MG63 (cell line): Measurements from ENCODE around the gene CD28. TPM values are rescaled to one million over a fixed set of nuclear protein-coding genes. Genes with fewer than 3 reads are reported as not detected.
"Not testable (repeated sequence)": the region's sequence is repeated elsewhere in the genome, so short reads cannot be mapped to it uniquely, and the experiment has no call there.

ENCODE experiments used
- DNase-seq: peaks from one replicate; pipeline ENCODE4 v3.0.0-alpha.2; 2020
- H3K27me3 ChIP-seq: fragments of 250-450 bp; sonication (Bioruptor Pico); 2 replicates; pipeline ENCODE4 v1.5.1; 2020; ENCODE audit warnings: mild to moderate bottlenecking, moderate library complexity
- H3K36me3 ChIP-seq: fragments of 250-450 bp; sonication (Bioruptor Pico); 2 replicates; pipeline ENCODE4 v1.5.1; 2020; ENCODE audit warnings: mild to moderate bottlenecking, moderate library complexity
- H3K4me3 ChIP-seq: fragments of 250-450 bp; sonication (Bioruptor Pico); 2 replicates; pipeline ENCODE4 v1.5.1; 2020; ENCODE audit warnings: mild to moderate bottlenecking, moderate library complexity
- H3K9me3 ChIP-seq: fragments of 250-450 bp; sonication (Bioruptor Pico); 2 replicates; pipeline ENCODE4 v1.5.1; 2020; ENCODE audit warnings: mild to moderate bottlenecking, moderate library complexity
- total RNA-seq: library from RNA; depleted of rRNA; stranded (reverse); fragments of >200 nt; shearing (Covaris generic); gene quantifications from 2 replicates; pipeline ENCODE4 v1.2.3, GENCODE V29; 2014; ENCODE audit warnings: low replicate concordance

The CD28 gene
- total RNA-seq, 1 experiment from 2014 or later: 0.10 TPM

- no peak for DNase-seq
- H3K36me3 ChIP-seq: no peaks in the 10 kb centered on the region
- no peaks in the 10 kb centered on the region for H3K27me3 ChIP-seq
- H3K4me3 ChIP-seq: no peak overlapping the region
- peaks cover 14% of the 10 kb centered on the region for H3K9me3 ChIP-seq
Observed at GRCh38 chr2:203751685-203752271, 45.3 kb downstream of the CD28 start.

GRCh38 chr2:203756161-203756560 lies 49.7 kb downstream of the CD28 start:
- H3K4me3 ChIP-seq: no peak overlapping the region
- no peaks in the 10 kb centered on the region for H3K27me3 ChIP-seq
- H3K36me3 ChIP-seq: no peaks in the 10 kb centered on the region
- H3K9me3 ChIP-seq: peaks cover 18% of the 10 kb centered on the region
- DNase-seq: no peak

GRCh38 chr2:203758841-203759689 lies 52.6 kb downstream of the CD28 start:
- Histone ChIP-seq H3K9me3 (peaks cover 16% of the 10 kb centered on the region), H3K27me3 (no peaks in the 10 kb centered on the region), H3K4me3 (no peak overlapping the region), H3K36me3 (no peaks in the 10 kb centered on the region)
- peak; percentile 63 for DNase-seq

GRCh38 chr2:203759690-203760365 lies 53.4 kb downstream of the CD28 start:
- DNase-seq: peak; percentile 87
- Histone ChIP-seq H3K36me3 (no peaks in the 10 kb centered on the region), H3K9me3 (peaks cover 15% of the 10 kb centered on the region), H3K4me3 (no peak overlapping the region), H3K27me3 (no peaks in the 10 kb centered on the region)

GRCh38 chr2:203761121-203761520 lies 54.7 kb downstream of the CD28 start:
- Histone ChIP-seq H3K9me3 (peaks cover 12% of the 10 kb centered on the region), H3K27me3 (no peaks in the 10 kb centered on the region), H3K36me3 (no peaks in the 10 kb centered on the region), H3K4me3 (no peak overlapping the region)
- no peak for DNase-seq

GRCh38 chr2:203763241-203763937 lies 57.0 kb downstream of the CD28 start:
- H3K9me3 ChIP-seq: peaks cover 9% of the 10 kb centered on the region

GRCh38 chr2:203763938-203764664 lies 57.7 kb downstream of the CD28 start:
- Histone ChIP-seq H3K9me3 (peaks cover 6% of the 10 kb centered on the region), H3K36me3 (no peaks in the 10 kb centered on the region), H3K27me3 (no peaks in the 10 kb centered on the region), H3K4me3 (no peak overlapping the region)
- no peak for DNase-seq

More at GRCh38 chr2:203763241-203763937, 57.0 kb downstream of the CD28 start:
- Histone ChIP-seq H3K36me3 (no peaks in the 10 kb centered on the region), H3K27me3 (no peaks in the 10 kb centered on the region), H3K4me3 (no peak overlapping the region)
- no peak for DNase-seq

GRCh38 chr2:203772456-203773165 lies 66.2 kb downstream of the CD28 start:
- no peaks in the 10 kb centered on the region for H3K27me3 ChIP-seq
- H3K9me3 ChIP-seq: no peaks in the 10 kb centered on the region
- no peak for DNase-seq
- H3K4me3 ChIP-seq: no peak overlapping the region
- no peaks in the 10 kb centered on the region for H3K36me3 ChIP-seq

GRCh38 chr2:203774760-203775159 lies 68.3 kb downstream of the CD28 start:
- DNase-seq: no peak
- no peaks in the 10 kb centered on the region for H3K27me3 ChIP-seq

GRCh38 chr2:203775684-203776083 lies 69.2 kb downstream of the CD28 start:
- DNase-seq: no peak
- Histone ChIP-seq H3K27me3 (no peaks in the 10 kb centered on the region), H3K9me3 (peaks cover 3% of the 10 kb centered on the region; the same call in 1 of the 2 replicates), H3K36me3 (no peaks in the 10 kb centered on the region), H3K4me3 (no peak overlapping the region)

More at GRCh38 chr2:203774760-203775159, 68.3 kb downstream of the CD28 start:
- Histone ChIP-seq H3K4me3 (no peak overlapping the region), H3K9me3 (peaks cover 3% of the 10 kb centered on the region; the same call in 1 of the 2 replicates), H3K36me3 (no peaks in the 10 kb centered on the region)

- Histone ChIP-seq H3K4me3 (no peak overlapping the region), H3K27me3 (no peaks in the 10 kb centered on the region), H3K9me3 (peaks cover 3% of the 10 kb centered on the region; the same call in 1 of the 2 replicates), H3K36me3 (no peaks in the 10 kb centered on the region)
- DNase-seq: no peak
Observed at GRCh38 chr2:203777030-203777429, 70.6 kb downstream of the CD28 start.

GRCh38 chr2:203779477-203780073 lies 73.1 kb downstream of the CD28 start:
- not testable (repeated sequence) for H3K9me3 ChIP-seq, DNase-seq, H3K36me3 ChIP-seq, H3K27me3 ChIP-seq, H3K4me3 ChIP-seq

GRCh38 chr2:203780231-203780630 lies 73.8 kb downstream of the CD28 start:
- DNase-seq: no peak
- Histone ChIP-seq H3K27me3 (no peaks in the 10 kb centered on the region), H3K36me3 (no peaks in the 10 kb centered on the region), H3K4me3 (no peak overlapping the region), H3K9me3 (peaks cover 3% of the 10 kb centered on the region; the same call in 1 of the 2 replicates)

- H3K27me3 ChIP-seq: no peaks in the 10 kb centered on the region
- no peaks in the 10 kb centered on the region for H3K36me3 ChIP-seq
- no peak for DNase-seq
- peaks cover 3% of the 10 kb centered on the region; the same call in 1 of the 2 replicates for H3K9me3 ChIP-seq
- H3K4me3 ChIP-seq: no peak overlapping the region
Observed at GRCh38 chr2:203781151-203781550, 74.7 kb downstream of the CD28 start.

- Histone ChIP-seq H3K9me3 (peaks cover 3% of the 10 kb centered on the region; the same call in 1 of the 2 replicates), H3K27me3 (no peaks in the 10 kb centered on the region), H3K36me3 (no peaks in the 10 kb centered on the region), H3K4me3 (no peak overlapping the region)
- peak; percentile 91 for DNase-seq
Observed at GRCh38 chr2:203782262-203782976, 76.0 kb downstream of the CD28 start.
